ACC112 (cell line): ENCODE measurements around the gene CLNK.

Experiments
- H2AFZ ChIP-seq: fragments of 200-600 bp; sonication (generic); one replicate; pipeline ENCODE4 v1.6.0; 2017; ENCODE audit warnings: antibody characterized with exemption, low read length; ENCODE audit not compliant: unreplicated experiment
- H3K27ac ChIP-seq: fragments of 200-600 bp; sonication (generic); 2 replicates; pipeline ENCODE4 v1.5.1; 2014; ENCODE audit warnings: low read depth, mild to moderate bottlenecking, antibody characterized with exemption, low read length, moderate library complexity
- H3K27me3 ChIP-seq: fragments of 200-600 bp; sonication (generic); 2 replicates; pipeline ENCODE4 v1.6.1; 2014; ENCODE audit warnings: mild to moderate bottlenecking, antibody characterized with exemption, low read length, moderate library complexity, mixed read lengths; ENCODE audit not compliant: insufficient read depth
- H3K36me3 ChIP-seq: fragments of 200-600 bp; sonication (generic); 2 replicates; pipeline ENCODE4 v1.6.1; 2016; ENCODE audit warnings: mild to moderate bottlenecking, antibody characterized with exemption, low read length, moderate library complexity, mixed read lengths; ENCODE audit not compliant: insufficient read depth
- H3K4me1 ChIP-seq: fragments of 200-600 bp; sonication (generic); one replicate; pipeline ENCODE4 v1.6.1; 2016; ENCODE audit warnings: low read length, mixed read lengths; ENCODE audit not compliant: insufficient read depth, unreplicated experiment, control insufficient read depth
- H3K4me3 ChIP-seq: fragments of 200-600 bp; sonication (generic); 2 replicates; pipeline ENCODE4 v1.5.1; 2014; ENCODE audit warnings: mild to moderate bottlenecking, low read depth, low read length
- H3K79me2 ChIP-seq: fragments of 200-600 bp; sonication (generic); one replicate; pipeline ENCODE4 v1.6.0; 2016; ENCODE audit warnings: low read length; ENCODE audit not compliant: control insufficient read depth, unreplicated experiment, insufficient read depth

Gene CLNK

GRCh38 chr4:10727140-10727880, 42.7 kb upstream of the CLNK start:
- no peaks in the 10 kb centered on the region for H3K4me1 ChIP-seq
- no peak overlapping the region for H2AFZ ChIP-seq
- no peaks in the 10 kb centered on the region for H3K36me3 ChIP-seq
- H3K27me3 ChIP-seq: peaks cover 16% of the 10 kb centered on the region; the same call in 1 of the 2 replicates
- no peak overlapping the region for H3K27ac ChIP-seq
- H3K79me2 ChIP-seq: no peaks in the 10 kb centered on the region
- H3K4me3 ChIP-seq: no peak overlapping the region

GRCh38 chr4:10722957-10723356, 38.4 kb upstream of the CLNK start:
- Histone ChIP-seq H3K36me3 (no peaks in the 10 kb centered on the region), H3K27ac (no peak overlapping the region), H2AFZ (no peak overlapping the region), H3K27me3 (peaks cover 22% of the 10 kb centered on the region), H3K79me2 (no peaks in the 10 kb centered on the region), H3K4me1 (no peaks in the 10 kb centered on the region), H3K4me3 (no peak overlapping the region)

- H3K79me2 ChIP-seq: no peaks in the 10 kb centered on the region
- H3K4me1 ChIP-seq: no peaks in the 10 kb centered on the region
- peaks cover 28% of the 10 kb centered on the region for H3K27me3 ChIP-seq
- H3K36me3 ChIP-seq: no peaks in the 10 kb centered on the region
- no peak overlapping the region for H3K4me3 ChIP-seq
- no peak overlapping the region for H3K27ac ChIP-seq
- no peak overlapping the region for H2AFZ ChIP-seq
Observed at GRCh38 chr4:10721616-10722015, 37.0 kb upstream of the CLNK start.

- Histone ChIP-seq H3K79me2 (no peaks in the 10 kb centered on the region), H3K4me1 (no peaks in the 10 kb centered on the region), H2AFZ (no peak overlapping the region), H3K4me3 (no peak overlapping the region), H3K27me3 (peaks cover 37% of the 10 kb centered on the region), H3K27ac (no peak overlapping the region), H3K36me3 (no peaks in the 10 kb centered on the region)
Observed at GRCh38 chr4:10716163-10716562, 31.6 kb upstream of the CLNK start.

- H2AFZ ChIP-seq: no peak overlapping the region
- H3K4me1 ChIP-seq: no peaks in the 10 kb centered on the region
- peaks cover 37% of the 10 kb centered on the region for H3K27me3 ChIP-seq
- H3K27ac ChIP-seq: no peak overlapping the region
- H3K79me2 ChIP-seq: no peaks in the 10 kb centered on the region
- H3K4me3 ChIP-seq: no peak overlapping the region
- H3K36me3 ChIP-seq: no peaks in the 10 kb centered on the region
Observed at GRCh38 chr4:10715696-10716095, 31.1 kb upstream of the CLNK start.

- no peak overlapping the region for H3K27ac ChIP-seq
- no peaks in the 10 kb centered on the region for H3K79me2 ChIP-seq
- H3K4me1 ChIP-seq: no peaks in the 10 kb centered on the region
- no peak overlapping the region for H3K4me3 ChIP-seq
- no peaks in the 10 kb centered on the region for H3K36me3 ChIP-seq
- H3K27me3 ChIP-seq: peaks cover 40% of the 10 kb centered on the region
- H2AFZ ChIP-seq: no peak overlapping the region
Observed at GRCh38 chr4:10715135-10715534, 30.6 kb upstream of the CLNK start.

GRCh38 chr4:10713591-10713990, 29.0 kb upstream of the CLNK start:
- Histone ChIP-seq H3K36me3 (no peaks in the 10 kb centered on the region), H3K4me3 (no peak overlapping the region), H3K4me1 (no peaks in the 10 kb centered on the region), H3K27ac (no peak overlapping the region), H3K27me3 (peaks cover 33% of the 10 kb centered on the region), H2AFZ (no peak overlapping the region), H3K79me2 (no peaks in the 10 kb centered on the region)

- Histone ChIP-seq H2AFZ (no peak overlapping the region), H3K27me3 (peaks cover 13% of the 10 kb centered on the region; the same call in 1 of the 2 replicates), H3K4me1 (no peaks in the 10 kb centered on the region), H3K36me3 (no peaks in the 10 kb centered on the region), H3K79me2 (no peaks in the 10 kb centered on the region), H3K27ac (no peak overlapping the region), H3K4me3 (no peak overlapping the region)
Observed at GRCh38 chr4:10706236-10706635, 21.7 kb upstream of the CLNK start.

GRCh38 chr4:10704430-10704810, 19.9 kb upstream of the CLNK start:
- H2AFZ ChIP-seq: no peak overlapping the region
- H3K4me1 ChIP-seq: no peaks in the 10 kb centered on the region
- peaks cover 23% of the 10 kb centered on the region for H3K27me3 ChIP-seq
- H3K27ac ChIP-seq: no peak overlapping the region
- H3K79me2 ChIP-seq: no peaks in the 10 kb centered on the region
- no peaks in the 10 kb centered on the region for H3K36me3 ChIP-seq
- no peak overlapping the region for H3K4me3 ChIP-seq

GRCh38 chr4:10703766-10704429, 19.3 kb upstream of the CLNK start:
- Histone ChIP-seq H3K4me3 (no peak overlapping the region), H2AFZ (no peak overlapping the region), H3K4me1 (no peaks in the 10 kb centered on the region), H3K79me2 (no peaks in the 10 kb centered on the region), H3K27ac (no peak overlapping the region), H3K27me3 (peaks cover 20% of the 10 kb centered on the region), H3K36me3 (no peaks in the 10 kb centered on the region)

- Histone ChIP-seq H3K4me3 (no peak overlapping the region), H3K4me1 (no peaks in the 10 kb centered on the region), H2AFZ (no peak overlapping the region), H3K36me3 (no peaks in the 10 kb centered on the region), H3K79me2 (no peaks in the 10 kb centered on the region), H3K27ac (no peak overlapping the region), H3K27me3 (peaks cover 20% of the 10 kb centered on the region)
Observed at GRCh38 chr4:10703156-10703555, 18.6 kb upstream of the CLNK start.
